HG03280 (cell line): ENCODE measurements around the gene ATOH7.
"Not testable (repeated sequence)": the region's sequence is repeated elsewhere in the genome, so short reads cannot be mapped to it uniquely, and the experiment has no call there.

Source experiments
- ATAC-seq: cut with Tn5 transposase; IDR thresholded peaks from one replicate; pipeline ENCODE4 v1.9.1; 2021; ENCODE audit warnings: mild to moderate bottlenecking, moderate library complexity; ENCODE audit not compliant: unreplicated experiment

ATOH7 gene

DNA sequence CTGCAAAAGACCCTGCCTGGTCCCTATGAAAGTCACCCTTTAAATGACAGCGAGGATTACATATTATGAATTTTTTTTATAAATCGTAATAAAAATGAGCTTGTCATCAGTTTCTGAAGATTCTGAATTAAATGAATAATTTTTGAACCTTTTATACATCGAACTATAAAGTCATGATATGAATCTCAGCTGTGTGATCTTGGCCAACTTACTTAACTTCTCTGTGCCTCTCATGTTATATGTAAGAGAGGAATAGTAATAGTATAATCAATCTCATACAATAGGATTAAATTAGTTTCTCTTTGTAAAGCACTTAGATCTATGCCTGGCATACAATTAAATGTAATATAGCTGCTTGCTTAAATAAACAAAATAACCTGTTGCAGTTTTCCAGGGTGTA is 5.3 kb upstream of the ATOH7 start:
- no peak for ATAC-seq

DNA sequence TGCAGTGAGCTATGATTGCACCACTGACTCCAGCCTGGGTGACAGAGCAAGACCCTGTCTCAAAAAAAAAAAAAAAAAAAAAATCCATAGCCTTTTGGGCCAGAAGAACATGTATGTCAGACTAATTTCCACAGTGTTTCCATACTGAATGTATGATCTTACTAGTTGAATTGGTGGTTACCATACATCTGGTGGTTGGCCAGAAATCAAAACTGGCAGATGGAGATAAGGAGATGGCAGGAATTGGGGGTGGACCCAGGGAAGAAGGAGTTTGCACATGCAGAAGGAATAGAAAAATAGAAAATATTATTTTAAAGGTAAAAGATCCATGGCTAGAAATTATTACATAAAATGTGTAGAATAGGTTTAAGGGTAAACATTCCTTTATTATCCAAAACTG is 3.7 kb upstream of the ATOH7 start:
- no peak for ATAC-seq

DNA sequence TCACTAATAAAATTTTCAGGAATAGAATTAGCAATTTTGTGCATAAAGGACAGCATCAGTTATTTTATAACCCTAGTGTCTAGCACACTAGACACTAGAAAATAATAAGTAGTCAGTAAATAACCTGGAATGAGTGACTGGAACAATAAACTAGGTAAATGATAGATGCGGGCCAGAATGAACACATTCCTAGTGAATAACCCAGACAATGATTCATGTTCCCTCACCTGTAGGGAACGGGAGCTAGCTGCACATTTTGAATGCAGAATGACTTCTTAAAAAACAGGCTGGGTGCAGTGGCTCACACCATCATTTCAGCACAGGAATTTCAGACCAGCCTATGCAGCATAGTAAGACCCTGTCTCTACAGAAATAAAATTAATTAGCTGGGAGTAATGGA is 3.2 kb upstream of the ATOH7 start:
- no peak for ATAC-seq

DNA sequence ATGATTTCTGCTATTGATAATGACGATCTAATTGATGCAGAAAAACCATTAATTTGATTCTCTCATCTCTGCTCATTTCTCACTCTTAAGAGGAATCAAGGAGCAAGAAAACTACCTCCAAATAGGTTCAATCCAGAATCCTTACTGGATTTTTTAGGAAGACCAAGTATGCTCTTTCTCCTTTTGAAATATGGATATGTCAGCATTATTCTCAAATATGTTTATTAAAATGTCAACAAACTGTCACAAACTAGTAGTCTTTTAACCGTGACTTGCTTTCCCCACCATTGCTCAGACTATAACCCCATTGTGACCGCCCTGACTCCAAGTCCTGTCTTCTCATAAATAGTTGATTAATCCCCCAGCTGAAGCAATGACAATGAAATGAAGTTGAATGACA is 1.1 kb upstream of the ATOH7 start:
- ATAC-seq, result no peak

DNA sequence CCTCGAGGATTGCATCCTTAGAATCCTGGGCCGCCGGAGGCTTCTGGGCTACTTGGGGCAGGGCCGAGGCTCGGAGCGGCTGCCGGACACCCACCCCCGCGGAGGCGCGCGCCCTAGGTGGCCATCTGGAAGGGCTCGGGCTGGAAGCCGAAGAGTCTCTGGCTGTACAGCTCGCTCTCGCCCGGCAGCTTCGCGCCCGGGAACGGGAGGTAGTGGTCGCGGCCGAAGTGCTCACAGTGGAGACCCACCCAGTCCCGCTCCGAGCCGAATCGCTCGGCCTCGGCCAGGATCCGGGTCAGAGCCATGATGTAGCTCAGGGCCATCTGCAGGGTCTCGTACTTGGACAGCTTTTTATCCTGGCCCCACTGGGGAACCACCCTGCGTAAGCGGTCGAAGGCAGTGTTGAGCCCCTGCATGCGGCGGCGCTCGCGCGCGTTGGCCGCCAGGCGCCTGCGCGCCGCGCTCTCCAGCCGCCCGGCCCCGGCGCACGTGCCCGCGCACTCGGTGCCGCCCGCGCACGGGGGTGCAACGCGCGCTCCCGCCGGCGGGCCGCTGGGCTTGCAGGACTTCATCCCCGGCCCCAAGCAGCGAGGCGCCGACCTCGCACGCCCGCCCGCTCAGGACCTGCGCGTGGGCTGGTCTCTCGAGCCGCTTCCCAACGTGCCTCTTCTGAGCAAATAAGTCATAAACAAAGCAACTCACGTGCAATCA is 652 bp downstream of the ATOH7 start:
- ATAC-seq, result peak; percentile 95

DNA sequence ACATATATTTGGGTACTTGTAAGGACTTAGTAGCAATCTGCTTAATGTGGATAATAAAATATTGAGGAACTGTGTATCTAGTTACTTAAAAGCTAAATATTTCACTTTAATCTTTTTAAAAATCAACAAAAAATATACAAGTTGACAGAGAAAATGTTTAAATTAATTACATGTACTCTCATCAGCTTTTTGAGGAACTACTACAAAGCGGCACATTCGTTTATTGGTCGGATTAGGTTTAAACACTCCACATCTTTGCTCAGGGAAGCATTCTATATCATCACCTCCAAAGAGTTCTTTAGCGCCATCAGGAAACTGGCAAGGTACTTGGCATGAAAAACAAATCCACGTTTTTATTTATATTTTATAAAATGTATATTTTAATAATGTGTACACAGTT is 1.6 kb downstream of the ATOH7 start:
- no peak for ATAC-seq

DNA sequence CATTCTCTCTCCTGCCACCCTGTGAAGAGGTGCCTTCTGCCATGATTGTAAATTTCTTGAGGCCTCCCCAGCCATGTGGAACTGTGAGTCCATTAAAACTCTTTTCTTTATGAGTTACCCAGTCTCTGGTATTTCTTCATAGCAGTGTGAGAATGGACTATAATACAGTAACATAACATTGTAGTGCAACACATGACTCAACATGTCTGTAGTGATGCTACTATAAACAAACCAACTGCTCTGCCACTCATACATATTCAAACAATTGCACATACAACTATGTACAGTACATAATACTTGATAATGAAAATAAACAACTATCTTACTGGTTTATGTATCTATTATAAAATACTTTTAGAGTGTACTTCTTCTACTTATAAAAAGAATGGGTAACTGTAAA is 7.1 kb downstream of the ATOH7 start:
- ATAC-seq, result no peak

DNA sequence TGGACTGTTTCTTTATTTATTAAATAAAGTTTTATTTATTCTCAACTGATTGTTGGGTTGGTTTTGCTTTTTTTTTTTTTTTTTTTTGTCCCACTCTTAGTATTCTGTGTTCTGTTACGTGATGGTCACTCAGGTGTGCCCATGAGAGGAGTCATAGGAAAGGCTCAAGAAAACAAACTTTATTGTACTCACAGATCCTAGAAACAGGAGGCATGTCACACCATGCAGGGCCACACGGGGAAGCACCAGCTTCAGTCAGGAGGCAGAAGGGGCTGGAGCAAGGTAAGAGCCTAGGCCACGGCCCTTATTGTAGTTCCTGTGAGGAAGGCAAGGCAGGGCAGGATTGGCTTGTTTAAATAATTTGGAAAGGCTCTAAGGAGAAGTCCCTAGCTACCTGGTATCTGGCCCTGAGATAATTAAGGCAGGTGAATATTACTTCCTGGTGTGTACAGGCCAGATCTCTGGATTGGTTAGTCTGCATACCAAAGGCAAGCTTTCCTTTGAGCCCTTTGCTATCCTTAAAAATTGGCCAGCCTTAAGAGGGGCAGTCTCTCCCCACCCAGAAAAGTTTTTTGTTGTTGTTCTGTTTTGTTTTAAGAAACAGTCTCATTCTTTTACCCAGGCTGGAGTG is 8.3 kb downstream of the ATOH7 start:
- ATAC-seq, result no peak

DNA sequence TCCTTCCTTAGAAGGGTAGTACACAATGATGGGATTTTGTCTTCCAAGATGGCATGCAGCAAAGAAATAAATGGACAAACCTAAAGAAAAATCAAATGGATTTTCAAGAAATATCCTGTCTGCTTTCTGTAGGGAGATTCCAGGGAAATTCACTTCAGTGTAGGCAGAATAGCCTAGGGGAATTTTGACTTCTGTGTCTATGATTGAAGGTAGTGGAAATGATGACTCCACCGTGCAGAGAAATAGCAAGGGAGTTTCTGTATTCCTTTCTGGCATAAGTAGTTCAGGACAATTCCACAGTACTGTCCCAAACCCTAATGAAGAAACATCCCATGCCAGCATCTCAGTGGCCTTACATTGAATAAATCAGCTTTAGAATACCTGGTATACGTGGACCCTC is 9.5 kb downstream of the ATOH7 start:
- no peak for ATAC-seq

DNA sequence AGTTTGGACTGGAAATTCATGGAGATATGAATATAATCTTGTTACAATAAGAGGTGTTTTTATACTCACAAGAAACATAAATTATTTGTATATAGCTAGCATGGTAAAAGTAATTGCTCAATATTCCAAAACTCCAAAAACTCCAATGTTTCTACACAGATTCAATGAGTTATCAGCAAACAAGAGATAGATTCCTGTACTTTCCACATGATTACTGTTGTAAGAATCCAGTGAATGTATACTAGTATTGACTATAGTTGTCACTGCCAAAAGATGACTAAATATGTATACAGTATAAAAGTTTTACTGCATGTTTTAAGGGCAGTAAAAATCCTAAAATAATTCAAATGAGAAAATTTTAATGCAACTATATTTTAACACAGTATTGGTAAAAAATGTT is 10.7 kb downstream of the ATOH7 start:
- no peak for ATAC-seq

DNA sequence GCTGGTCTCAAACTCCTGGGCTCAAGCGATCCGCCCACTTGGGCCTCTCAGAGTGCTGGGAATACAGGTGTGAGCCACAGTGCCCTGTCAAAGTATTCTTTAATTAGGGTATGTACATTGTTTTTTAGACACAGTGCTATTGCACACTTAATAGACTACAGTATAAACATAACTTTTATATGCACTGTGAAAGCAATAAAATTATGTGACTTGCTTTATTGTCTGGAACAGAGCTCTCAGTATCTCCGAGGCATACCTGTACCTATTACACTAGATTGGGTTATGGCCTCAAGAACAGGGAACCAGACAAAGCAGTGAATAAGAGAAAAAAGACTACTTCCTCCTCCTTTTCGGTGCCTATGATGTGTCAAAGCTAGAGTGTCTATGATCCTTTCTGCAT is 13.1 kb downstream of the ATOH7 start:
- ATAC-seq, result no peak

DNA sequence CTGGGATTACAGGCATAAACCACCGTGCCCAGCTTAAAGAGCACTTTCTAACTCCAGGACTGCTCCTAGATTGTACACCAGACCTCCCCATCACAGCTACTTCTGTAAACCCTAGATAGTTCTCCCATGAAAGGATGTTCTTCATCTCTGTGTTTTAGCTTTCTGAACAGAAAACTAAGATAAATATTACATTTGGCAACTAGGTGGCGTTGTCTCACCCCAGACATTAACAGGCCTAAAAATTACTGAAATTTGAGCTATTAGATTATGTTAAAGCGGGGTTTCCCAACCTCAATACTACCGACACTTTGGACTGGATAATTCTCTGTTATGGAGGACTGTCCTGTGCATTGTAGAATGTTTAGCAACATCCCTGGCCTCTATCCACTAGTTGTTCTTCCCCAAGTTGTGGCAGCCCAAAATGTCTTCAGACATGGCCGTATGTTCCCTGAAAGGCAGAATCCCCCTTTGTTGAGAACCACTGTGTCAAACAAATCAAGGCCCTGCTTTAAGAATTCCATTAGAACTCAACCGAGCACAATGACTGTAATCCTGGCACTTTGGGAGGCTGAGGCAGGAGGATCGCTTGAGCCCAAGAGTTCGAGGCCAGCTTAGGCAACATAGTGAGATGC is 19.1 kb downstream of the ATOH7 start:
- ATAC-seq, result no peak

DNA sequence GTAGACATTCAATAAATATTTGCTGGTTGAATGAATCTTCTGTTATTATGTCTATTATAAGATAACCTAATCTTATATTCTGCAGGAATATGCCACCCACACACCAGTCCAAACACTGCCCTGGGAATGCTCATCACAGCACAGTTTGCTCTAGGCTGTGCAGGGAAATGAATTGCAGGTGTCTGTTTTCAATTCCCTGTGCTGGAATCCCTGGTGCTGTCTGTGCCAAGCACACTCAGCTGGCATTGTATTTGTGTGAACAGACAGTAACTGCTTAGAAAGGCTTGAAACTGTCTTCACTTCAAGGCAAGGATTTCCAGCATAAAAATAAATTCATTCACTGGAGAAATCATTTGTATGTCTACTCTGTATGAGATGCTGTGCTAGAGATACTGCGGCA is 20.2 kb downstream of the ATOH7 start:
- no peak for ATAC-seq

DNA sequence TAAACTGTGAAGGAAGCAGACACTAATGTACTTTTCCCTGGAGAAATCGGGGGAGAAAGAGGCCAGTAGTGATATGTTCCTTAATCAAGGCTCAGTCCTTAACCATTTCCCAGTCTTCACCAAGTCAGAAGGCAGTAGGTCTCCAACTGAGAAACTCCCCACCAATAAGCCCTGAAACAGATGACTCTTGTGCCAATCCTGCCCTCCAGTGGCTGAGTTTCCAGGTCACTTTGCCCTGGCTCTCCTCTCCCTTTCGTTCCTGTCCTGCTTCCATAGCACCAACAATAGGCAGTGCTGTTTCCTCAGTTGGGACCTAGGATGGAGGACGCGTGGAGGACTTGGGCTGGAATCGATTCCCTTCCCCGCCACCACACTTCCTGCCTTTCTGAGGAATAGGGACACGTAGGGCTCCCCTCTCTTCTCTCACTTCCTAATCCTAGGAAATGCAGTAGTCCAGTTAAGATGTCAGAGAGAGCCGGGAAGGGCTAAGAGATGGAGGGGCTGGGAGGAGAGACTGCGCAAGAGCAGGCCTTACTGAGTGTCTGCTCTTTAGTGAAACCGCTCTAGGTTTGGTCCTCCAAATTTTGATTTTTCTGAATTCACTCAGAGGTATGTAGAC is 23.4 kb downstream of the ATOH7 start:
- ATAC-seq, result no peak

DNA sequence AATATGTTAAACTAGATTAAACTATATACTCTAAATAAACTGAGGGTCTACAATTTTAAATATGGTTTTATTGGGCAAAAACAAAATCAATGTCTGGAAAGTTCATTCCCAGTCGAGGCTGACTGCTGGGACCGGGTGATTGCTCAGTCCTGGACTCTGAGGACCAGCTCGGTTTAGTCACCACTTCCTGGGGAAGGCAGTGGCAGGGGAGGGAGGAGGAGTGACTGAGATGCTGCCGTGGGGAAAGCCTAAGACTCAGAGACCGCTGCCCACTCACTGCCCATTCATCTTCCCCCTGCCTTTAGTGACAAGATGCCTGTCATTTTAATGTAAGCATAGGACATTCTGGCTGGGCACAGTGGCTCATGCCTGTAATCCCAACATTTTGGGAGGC is 29.0 kb downstream of the ATOH7 start:
- no peak for ATAC-seq

DNA sequence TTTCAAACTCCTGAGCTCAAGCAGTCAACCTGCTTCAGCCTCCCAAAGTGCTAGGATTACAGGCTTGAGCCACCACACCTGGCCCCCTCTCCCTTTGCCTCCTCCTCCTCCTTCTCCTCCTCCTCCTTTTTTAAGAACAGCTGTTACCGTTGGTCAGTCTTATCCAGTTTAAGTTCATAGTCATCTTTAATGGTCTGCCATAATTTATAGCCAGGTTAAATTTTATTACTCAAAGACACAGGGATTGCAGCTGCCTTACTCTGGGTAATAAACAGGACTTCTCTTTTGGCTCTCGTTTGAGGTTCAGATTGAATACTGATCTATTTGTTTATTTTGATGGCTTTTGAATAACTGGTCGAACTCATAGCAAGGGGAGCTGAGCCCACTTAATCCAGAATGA is 35.2 kb downstream of the ATOH7 start:
- no peak for ATAC-seq

DNA sequence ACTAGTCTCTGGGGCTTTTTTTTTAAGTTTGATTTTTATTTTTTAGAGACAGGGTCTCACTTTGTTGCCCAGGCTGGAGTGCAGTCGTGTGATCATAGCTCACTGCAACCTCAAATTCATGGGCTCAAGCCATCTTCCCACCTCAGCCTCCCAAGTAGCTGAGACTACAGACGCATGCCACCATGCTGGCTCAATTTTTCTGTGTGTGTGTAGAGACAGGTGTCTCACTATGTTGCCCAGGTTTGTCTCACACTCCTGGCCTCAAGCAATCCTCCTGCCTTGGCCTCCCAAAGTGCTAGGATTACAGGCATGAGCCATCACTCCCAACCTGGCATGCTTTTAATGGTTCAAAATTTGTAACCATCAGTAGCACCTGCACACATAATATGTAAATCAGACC is 36.1 kb downstream of the ATOH7 start:
- not testable (repeated sequence) for ATAC-seq

DNA sequence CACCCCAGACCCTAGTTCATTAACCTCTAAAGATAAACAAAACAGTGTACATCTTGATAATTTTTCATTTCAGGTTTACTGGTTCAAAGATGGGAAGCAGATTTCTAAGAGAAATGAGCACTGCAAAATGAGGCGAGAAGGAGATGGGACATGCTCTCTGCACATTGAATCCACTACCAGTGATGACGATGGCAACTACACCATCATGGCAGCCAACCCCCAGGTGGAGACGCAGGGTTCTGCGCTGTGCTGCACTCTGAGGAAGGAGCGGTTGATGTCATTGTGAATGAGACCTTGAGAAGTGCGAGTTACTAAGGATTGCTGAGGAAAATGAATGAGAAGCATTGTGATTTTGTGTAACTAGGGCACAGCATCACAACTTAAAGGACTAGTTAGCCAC is 37.6 kb downstream of the ATOH7 start:
- no peak for ATAC-seq

DNA sequence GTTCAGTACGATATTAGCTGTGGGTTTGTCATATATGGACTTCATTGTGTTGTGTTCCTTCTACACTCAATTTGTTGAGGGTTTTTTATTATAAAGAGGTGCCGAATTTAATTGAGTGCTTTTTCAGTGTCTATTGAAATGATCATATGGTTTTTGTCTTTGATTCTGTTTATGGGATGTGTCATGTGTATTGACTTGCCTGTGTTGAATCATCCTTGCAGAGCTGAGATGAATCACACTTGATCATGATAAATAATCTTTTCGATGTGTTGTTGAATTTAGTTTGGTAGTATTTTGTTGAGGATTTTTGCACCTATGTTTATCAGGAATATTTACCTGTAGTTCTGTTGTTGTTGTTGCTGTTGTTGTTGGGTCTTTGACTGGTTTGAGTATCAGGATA is 39.8 kb downstream of the ATOH7 start:
- ATAC-seq, result no peak

DNA sequence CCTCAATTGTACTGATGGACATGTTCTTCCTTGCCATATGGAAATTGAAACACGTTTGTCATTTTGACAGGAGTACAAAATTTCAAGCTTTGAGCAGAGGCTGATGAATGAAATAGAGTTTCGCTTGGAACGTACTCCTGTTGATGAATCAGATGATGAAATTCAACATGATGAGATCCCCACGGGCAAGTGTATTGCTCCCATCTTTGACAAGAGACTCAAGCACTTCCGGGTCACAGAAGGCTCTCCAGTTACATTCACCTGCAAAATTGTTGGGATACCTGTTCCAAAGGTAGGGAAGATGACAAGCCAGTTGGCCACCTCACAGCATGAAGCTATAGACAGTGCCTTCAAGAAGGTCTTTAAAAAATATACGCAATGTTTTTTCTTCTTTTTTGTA is 43.1 kb downstream of the ATOH7 start:
- no peak for ATAC-seq

DNA sequence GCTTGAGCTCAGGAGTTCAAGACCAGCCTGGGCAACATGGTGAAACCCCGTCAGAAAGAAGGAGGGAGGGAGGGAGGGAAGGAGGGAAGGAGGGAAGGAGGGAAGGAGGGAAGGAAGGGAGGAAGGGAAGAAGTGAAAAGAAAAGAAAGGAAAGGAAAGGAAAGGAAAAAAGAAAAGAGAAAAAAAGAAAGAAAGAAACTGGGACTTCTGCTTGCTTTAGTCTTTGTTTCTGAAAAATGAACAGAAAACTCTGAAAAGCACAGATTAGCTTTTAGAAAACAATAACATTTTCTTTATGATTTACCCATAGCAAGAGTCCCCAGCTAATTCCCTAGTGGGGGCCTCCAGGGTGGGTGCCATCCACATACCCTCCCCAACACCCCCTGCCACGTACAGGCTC is 46.8 kb downstream of the ATOH7 start:
- no peak for ATAC-seq

DNA sequence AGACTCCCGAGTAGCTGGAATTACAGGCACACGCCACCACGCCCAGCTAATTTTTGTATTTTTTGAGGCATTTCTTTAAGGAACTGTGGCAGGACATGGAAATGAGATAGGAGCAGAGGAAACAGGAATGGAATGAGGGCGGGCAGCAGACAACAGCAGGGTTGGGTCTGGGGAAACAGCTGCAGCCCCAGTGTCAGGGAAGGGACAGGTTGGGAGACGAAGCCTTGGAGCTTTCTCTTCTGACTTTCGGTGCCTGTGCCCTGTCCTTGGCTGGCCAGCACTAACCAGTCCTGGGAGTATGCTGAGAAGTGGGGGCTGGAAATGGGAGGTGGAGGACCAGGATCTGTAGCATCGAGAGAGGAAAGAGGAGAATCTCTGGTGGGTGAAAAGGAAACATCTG is 47.4 kb downstream of the ATOH7 start:
- no peak for ATAC-seq
